ENCODE data around the gene COL4A2. TPM values are rescaled to one million over a fixed set of nuclear protein-coding genes. Genes with fewer than 3 reads are reported as not detected.
A peak's percentile ranks its signal among the peaks of the same experiment; 100 is the strongest.
"Not testable (repeated sequence)": the region's sequence is repeated elsewhere in the genome, so short reads cannot be mapped to it uniquely, and the experiment has no call there.

The COL4A2 gene
- total RNA-seq, 6 experiments from 2014 or later = 8.4 to 65.8 (median 42.5) TPM

DNA sequence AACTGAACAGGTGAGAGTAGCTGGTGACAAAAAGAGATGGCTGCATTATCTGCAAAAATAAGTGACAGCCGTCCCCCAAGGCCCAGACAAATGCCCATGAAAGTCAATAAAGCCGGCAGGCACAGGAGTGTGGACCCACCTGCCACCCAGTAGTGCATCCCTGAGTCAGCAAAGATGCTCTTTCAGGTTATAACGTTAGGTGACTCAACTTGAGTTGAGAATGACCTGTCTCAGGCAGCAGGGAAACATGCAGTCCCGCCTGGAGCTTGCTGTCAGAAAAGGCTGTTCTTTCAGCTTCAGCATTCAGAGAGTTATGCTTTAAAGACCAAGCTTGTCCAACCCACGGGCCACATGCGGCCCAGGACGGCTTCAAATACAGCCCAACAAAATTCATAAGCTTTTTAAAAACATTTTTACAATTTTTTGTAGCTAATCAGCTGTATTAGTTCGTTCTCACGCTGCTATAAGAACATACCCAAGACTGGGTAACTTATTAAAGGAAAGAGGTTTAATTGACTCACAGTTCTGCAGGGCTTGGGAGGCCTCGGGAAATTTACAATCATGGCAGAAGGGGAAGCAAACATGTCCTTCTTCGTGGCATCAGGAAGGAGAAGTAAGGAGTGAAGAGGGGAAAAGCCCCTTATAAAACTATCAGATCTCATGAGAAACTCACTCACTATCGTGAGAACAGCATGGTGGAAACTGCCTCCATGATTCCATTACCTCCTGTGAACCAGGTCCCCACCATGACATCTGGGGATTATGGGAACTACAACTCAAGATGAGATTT, 144.1 kb downstream of the COL4A2 start:
- TF ChIP-seq POLR2A (IDR thresholded peaks at IDR 0.05) (no peak), CTCF (IDR thresholded peaks at IDR 0.05) (no peak)
- H3K36me3 ChIP-seq = no peaks in the 10 kb centered on the region
- H3K4me3 ChIP-seq = no peak overlapping the region
- no peak overlapping the region for H3K27ac ChIP-seq
- H3K27me3 ChIP-seq = no peaks in the 10 kb centered on the region
- intact Hi-C loops (cut with DNase I) = loop anchor here in 1 of 2 donors (10.0 kb wide), 2 partner anchors 54 to 114 kb away; partner anchors contain the start of gene RAB20
- WGBS (ENCODE audit: insufficient coverage, low coverage, low lambda C conversion rate, missing lambda C conversion rate) = 72% methylated on average over 9 of the region's 12 CpGs
- no peaks in the 10 kb centered on the region for H3K9me3 ChIP-seq
- ATAC-seq (no peak), DNase-seq (no peak)
- peaks cover 0 to 8% (median 0%) of the 10 kb centered on the region in 4 donors for H3K4me1 ChIP-seq

DNA sequence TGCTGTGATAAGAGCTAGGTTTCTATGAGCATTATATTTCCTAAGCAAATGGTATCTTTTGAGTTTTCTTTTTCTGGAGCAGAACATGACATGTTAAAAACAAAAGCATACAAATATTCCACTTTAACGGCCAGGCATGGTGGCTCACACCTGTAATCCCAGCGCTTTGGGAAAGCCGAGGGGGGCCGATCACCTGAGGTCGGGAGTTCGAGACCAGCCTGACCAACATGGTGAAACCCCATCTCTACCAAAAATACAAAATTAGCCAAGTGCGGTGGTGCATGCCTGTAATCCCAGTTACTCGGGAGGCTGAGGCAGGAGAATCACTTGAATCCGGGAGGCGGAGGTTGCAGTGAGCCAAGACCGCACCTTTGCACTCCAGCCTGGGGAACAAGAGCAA, 146.0 kb downstream of the COL4A2 start:
- not testable (repeated sequence) for H3K4me3 ChIP-seq, H3K27ac ChIP-seq, H3K27me3 ChIP-seq, ATAC-seq, H3K36me3 ChIP-seq, DNase-seq, H3K9me3 ChIP-seq
- H3K4me1 ChIP-seq = peaks cover 0 to 10% (median 0%) of the 10 kb centered on the region in 4 donors
- intact Hi-C loops (cut with DNase I) = loop anchor here in 1 of 2 donors (10.0 kb wide), 2 partner anchors 52 to 112 kb away; partner anchors contain the start of gene RAB20
- WGBS (ENCODE audit: insufficient coverage, low coverage, low lambda C conversion rate, missing lambda C conversion rate) = 67% methylated on average over 3 of the region's 11 CpGs

DNA sequence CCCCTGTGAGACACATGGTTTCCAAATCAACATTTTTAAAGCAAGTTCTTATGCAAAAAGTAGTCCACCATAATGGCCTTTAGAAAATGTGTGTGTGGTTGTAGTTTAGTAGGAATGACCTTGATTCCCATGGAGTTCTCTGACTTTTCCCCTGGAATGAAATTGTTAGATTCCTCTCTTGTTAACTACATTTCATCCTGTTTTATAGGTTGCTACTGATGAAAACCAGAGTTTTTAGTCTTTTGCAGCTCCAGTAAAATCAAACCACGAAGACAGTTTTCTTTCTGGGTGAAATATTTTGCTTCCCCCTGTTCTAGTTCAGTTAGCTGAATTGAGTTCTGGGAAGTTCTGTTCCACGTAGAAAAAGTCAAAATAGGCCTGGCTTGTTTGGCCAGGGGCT, 146.7 kb downstream of the COL4A2 start:
- no peak for ATAC-seq
- intact Hi-C loops (cut with DNase I) = loop anchor here in 1 of 2 donors (10.0 kb wide), 2 partner anchors 51 to 111 kb away; partner anchors contain the start of gene RAB20
- no peaks in the 10 kb centered on the region for H3K36me3 ChIP-seq

GRCh38 chr13:110454227-110454859, 147.3 kb downstream of the COL4A2 start:
- TF ChIP-seq CTCF (IDR thresholded peaks at IDR 0.05) = no peak
- peak; percentile 54 to 69 (median 64) for ATAC-seq
- Histone ChIP-seq H3K36me3 (no peaks in the 10 kb centered on the region), H3K4me1 (peaks cover 0 to 10% (median 0%) of the 10 kb centered on the region in 4 donors), H3K9me3 (no peaks in the 10 kb centered on the region), H3K4me3 (no peak overlapping the region), H3K27ac (no peak overlapping the region), H3K27me3 (no peaks in the 10 kb centered on the region)
- DNase-seq = peak in 1 of 3 donors; percentile 63
- 43% methylated on average over 9 of the region's 21 CpGs for WGBS (ENCODE audit: insufficient coverage, low coverage, low lambda C conversion rate, missing lambda C conversion rate)
- intact Hi-C loops (cut with DNase I) = loop anchor here in 1 of 2 donors (10.0 kb wide), 2 partner anchors 50 to 110 kb away; partner anchors contain the start of gene RAB20

More for the DNA sequence above, 146.7 kb downstream of the COL4A2 start:
- no peak for DNase-seq
- Histone ChIP-seq H3K9me3 (no peaks in the 10 kb centered on the region), H3K27me3 (no peaks in the 10 kb centered on the region), H3K4me1 (peaks cover 0 to 10% (median 0%) of the 10 kb centered on the region in 4 donors), H3K27ac (no peak overlapping the region), H3K4me3 (no peak overlapping the region)
- TF ChIP-seq POLR2A (IDR thresholded peaks at IDR 0.05) (no peak), CTCF (IDR thresholded peaks at IDR 0.05) (no peak)
- 42% methylated on average over 2 of the region's 2 CpGs for WGBS (ENCODE audit: insufficient coverage, low coverage, low lambda C conversion rate, missing lambda C conversion rate)

All from right lobe of liver (tissue), 6 donors.